ENCODE data around the gene PRDX5. TPM values are rescaled to one million over a fixed set of nuclear protein-coding genes. Genes with fewer than 3 reads are reported as not detected.

Gene PRDX5
- total and polyA plus RNA-seq, 9 of the 15 experiments (the other 6 are each of a cell fraction or from before 2014, with no cell fraction given): 40.8 to 327 (median 204) TPM

DNA sequence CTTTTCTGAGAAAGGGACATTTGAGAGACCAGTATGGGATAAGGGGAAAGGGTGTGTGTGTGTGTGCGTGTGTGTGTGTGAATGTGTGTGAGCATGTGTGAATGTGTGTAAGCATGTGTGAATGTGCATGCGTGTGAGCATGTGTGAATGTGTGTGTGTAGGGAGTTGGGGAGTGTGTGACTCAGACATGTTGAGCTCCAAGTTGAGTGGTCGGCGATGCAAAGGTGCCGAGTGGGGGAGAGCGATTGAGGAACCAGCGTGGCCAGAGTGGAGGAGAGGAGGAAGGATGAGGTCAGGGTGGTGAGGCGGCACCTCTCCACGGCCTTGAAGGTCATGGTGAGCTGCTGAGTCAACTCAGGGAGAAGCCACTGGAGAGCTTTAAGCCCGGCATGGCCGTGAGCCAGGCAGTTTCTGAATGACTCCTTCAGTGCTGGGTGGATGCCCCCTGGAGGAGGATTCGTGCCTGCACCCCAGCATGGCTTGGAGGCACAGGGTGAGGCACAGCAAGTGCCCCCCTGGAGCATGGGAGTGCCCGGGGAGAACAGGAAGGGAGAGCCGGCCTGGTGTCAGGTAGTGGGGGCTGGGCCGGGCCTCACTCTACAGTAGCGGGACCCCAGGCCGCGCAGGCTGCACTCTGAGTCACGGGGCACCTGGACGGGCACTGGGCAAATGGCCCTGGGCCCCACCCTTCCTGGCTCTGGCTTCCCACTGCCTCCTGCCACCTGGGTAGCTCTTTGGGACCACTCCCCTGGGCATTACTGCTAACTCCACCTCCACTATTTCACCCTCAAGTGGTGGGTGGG is 13.8 kb downstream of the PRDX5 start (continued):
- TF ChIP-seq, protein P1, sequence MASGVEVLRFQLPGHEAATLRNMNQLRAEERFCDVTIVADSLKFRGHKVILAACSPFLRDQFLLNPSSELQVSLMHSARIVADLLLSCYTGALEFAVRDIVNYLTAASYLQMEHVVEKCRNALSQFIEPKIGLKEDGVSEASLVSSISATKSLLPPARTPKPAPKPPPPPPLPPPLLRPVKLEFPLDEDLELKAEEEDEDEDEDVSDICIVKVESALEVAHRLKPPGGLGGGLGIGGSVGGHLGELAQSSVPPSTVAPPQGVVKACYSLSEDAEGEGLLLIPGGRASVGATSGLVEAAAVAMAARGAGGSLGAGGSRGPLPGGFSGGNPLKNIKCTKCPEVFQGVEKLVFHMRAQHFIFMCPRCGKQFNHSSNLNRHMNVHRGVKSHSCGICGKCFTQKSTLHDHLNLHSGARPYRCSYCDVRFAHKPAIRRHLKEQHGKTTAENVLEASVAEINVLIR (CRISPR knock-in tag; IDR thresholded peaks at IDR 0.05): no peak
- no peak for TF ChIP-seq BRD4 (IDR thresholded peaks at IDR 0.05)
- no peak for TF ChIP-seq MCM2 (IDR thresholded peaks at IDR 0.05; ENCODE audit: low read depth)
- TF ChIP-seq MECOM (CRISPR knock-in tag; IDR thresholded peaks at IDR 0.05): no peak
- no peak for TF ChIP-seq ZKSCAN1 (IDR thresholded peaks at IDR 0.05; ENCODE audit: low read depth, low read length)
- TF ChIP-seq RBM15 (IDR thresholded peaks at IDR 0.05; ENCODE audit: insufficient read depth, low read length): no peak
- peak; percentile 29; the same call in 1 of the 2 replicates for TF ChIP-seq MBD2 (IDR thresholded peaks at IDR 0.05; ENCODE audit: borderline replicate concordance, low read depth)
- TF ChIP-seq, protein P2, sequence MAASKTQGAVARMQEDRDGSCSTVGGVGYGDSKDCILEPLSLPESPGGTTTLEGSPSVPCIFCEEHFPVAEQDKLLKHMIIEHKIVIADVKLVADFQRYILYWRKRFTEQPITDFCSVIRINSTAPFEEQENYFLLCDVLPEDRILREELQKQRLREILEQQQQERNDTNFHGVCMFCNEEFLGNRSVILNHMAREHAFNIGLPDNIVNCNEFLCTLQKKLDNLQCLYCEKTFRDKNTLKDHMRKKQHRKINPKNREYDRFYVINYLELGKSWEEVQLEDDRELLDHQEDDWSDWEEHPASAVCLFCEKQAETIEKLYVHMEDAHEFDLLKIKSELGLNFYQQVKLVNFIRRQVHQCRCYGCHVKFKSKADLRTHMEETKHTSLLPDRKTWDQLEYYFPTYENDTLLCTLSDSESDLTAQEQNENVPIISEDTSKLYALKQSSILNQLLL (CRISPR knock-in tag; IDR thresholded peaks at IDR 0.05; ENCODE audit: borderline replicate concordance): no peak
- peak; percentile 82; the same call in 1 of the 2 replicates for TF ChIP-seq GATAD2B (IDR thresholded peaks at IDR 0.05; ENCODE audit: borderline replicate concordance)
- no peak for TF ChIP-seq ZFPM2 (CRISPR knock-in tag; IDR thresholded peaks at IDR 0.05)
- TF ChIP-seq SMAD1 (IDR thresholded peaks at IDR 0.05; ENCODE audit: low read depth, low read length, partially characterized antibody): no peak
- TF ChIP-seq DMBX1 (CRISPR knock-in tag; IDR thresholded peaks at IDR 0.05; ENCODE audit: borderline replicate concordance): peak; percentile 71
- TF ChIP-seq ZNF197 (CRISPR knock-in tag; IDR thresholded peaks at IDR 0.05; ENCODE audit: low read depth): no peak
- TF ChIP-seq BCL6 (CRISPR knock-in tag; IDR thresholded peaks at IDR 0.05): no peak
- TF ChIP-seq NFATC3 (IDR thresholded peaks at IDR 0.05): peak; percentile 33; the same call in 1 of the 2 replicates
- TF ChIP-seq LEF1 (IDR thresholded peaks at IDR 0.05): peak; percentile 83
- TF ChIP-seq, protein P3, sequence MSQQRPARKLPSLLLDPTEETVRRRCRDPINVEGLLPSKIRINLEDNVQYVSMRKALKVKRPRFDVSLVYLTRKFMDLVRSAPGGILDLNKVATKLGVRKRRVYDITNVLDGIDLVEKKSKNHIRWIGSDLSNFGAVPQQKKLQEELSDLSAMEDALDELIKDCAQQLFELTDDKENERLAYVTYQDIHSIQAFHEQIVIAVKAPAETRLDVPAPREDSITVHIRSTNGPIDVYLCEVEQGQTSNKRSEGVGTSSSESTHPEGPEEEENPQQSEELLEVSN (IDR thresholded peaks at IDR 0.05; ENCODE audit: borderline replicate concordance in 1 of 2, extremely low read depth in 1 of 2, insufficient read depth in 1 of 2, insufficient read length in 1 of 2, low read depth in 1 of 2, low read length in 1 of 2, poor library complexity in 1 of 2, severe bottlenecking in 1 of 2): peak in 1 of 2 experiments; percentile 30
- TF ChIP-seq KAT7 (CRISPR knock-in tag; IDR thresholded peaks at IDR 0.05; ENCODE audit: borderline replicate concordance): no peak
- peak; percentile 49; the same call in 1 of the 2 replicates for TF ChIP-seq DIDO1 (tag; IDR thresholded peaks at IDR 0.05; ENCODE audit: low read depth)
- no peak for TF ChIP-seq ATF4 (CRISPR knock-in tag; IDR thresholded peaks at IDR 0.05)
- no peak for TF ChIP-seq PYGO2 (tag; IDR thresholded peaks at IDR 0.05)
- peak; percentile 91 for TF ChIP-seq SMARCA4 (IDR thresholded peaks at IDR 0.05)
